HG03175 (cell line): Measurements from ENCODE around the gene ZMYND12.
A peak's percentile ranks its signal among the peaks of the same experiment; 100 is the strongest.

ENCODE experiments used
- ATAC-seq: cut with Tn5 transposase; IDR thresholded peaks from one replicate; pipeline ENCODE4 v1.9.1; 2021; ENCODE audit warnings: mild to moderate bottlenecking, moderate library complexity; ENCODE audit not compliant: unreplicated experiment

Gene ZMYND12

DNA sequence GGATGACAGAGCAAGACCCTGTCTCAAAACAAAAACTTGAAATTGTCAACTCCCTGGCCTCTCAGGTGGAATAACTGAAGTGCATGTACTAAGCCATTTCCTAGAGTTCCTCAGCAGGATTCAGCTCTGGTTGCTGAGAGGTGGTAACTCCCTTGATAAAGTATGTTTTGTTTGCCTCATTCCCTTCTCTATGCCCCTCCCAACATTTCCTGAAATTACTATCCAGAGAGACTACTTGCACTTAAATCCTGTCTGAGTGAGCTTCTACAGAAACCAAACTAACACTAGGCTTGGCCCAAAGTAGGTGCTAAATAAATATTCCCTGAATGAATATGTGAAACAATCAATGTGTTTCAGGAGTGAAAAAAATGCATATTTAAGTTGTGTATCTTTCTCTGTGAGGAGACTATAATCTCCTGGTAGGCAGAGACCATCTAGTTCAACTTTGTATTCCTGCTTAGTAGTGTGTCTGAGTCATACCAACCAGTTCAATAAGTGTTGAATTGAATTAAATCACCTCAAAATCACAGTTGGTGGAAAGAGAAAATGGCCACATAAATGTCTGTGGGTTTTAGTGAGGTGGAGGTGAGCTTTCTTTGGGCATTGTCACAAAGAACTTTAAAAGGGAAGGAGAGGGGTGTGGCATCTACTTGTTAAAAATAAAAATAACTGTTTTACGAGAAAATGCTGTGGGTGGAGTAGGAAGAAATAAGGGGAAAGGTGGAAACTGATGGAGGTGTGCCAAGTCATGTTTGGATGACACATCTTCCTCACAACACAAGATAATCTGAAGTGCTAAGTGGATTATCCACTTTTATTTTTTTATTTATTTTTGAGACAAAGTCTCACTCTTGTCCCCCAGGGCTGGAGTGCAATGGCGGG, 62.6 kb downstream of the ZMYND12 start:
- ATAC-seq: no peak

- ATAC-seq: no peak
These were observed 63.6 kb downstream of the ZMYND12 start for GRCh38 chr1:42392255-42392654.

GRCh38 chr1:42386051-42386450, 69.8 kb downstream of the ZMYND12 start:
- no peak for ATAC-seq

DNA sequence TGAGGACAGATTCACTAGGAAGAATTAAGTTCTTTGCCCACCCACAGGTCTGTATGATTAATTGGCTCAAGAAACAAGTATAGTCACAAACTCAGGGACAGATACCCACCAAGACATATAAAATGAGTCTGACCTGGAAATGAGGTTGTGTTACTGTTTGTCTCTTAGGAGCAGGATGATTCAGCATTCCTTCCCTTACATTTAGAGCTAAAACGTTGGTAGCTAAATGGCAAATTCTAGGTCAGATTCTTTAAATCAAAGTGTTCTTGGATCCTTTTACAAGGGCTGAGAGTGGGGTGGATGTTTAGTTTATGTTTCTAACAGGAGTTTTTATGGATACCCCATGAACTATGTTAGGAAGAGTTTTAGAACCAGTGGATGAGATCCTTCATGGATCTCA, 70.5 kb downstream of the ZMYND12 start:
- no peak for ATAC-seq

DNA sequence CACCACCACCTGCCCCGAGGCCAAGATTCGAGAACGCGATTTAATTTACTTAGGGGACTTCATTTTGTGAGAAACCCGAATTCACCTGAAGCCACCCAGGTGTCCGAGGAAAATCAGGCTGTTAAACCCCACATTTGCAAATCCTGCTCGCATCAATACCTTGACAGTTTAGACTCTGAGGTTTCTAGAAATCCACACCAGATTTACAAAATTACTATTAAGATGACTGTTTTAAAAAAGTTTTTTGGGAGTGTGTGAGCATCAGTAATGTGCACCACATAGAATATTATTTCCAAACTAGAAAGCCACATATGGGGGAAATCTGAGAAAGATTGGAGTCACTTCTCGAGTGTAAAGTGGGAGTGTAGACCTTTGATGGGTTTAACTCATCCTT, 74.5 kb downstream of the ZMYND12 start:
- ATAC-seq: no peak

DNA sequence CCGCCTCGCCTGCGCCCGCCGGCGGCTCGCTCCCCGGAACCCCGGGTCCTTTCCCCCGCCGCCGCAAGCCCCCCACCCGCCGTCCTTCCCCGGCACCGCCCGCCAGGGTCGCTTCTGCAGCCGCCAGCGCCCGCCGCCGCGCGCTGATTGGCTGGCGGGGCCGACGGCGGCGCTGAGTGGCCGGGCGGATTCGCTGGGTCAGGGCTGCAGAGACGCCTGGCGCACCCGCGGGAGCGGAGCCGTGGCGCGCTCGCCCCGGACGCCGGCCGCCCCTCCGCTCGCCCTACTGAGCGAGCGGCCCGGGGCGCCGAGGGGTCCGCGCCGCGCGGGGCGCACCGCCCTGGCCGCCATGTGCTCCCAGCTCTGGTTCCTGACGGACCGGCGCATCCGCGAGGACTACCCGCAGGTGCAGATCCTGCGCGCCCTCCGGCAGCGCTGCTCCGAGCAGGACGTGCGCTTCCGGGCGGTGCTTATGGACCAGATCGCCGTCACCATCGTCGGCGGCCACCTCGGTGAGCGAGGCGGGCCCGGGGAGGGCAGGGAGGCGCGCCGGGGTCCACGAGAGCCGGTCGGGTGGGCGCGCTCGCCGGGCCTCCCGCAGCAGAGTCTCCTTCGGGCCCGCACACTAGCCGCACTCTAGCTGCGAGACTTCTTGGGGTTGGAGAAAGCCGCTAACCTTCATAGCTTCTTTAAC, 75.1 kb downstream of the ZMYND12 start, which contains the start of gene RIMKLA:
Gene RIMKLA, plus strand, starts transcription at position 207 of the 694 bp plus-strand sequence. Its CDS starts 143 bp downstream, at position 350.
- peak; percentile 81 for ATAC-seq
